GM21723 (cell line): ENCODE measurements around the gene AQP9.
"Not testable (repeated sequence)": the region's sequence is repeated elsewhere in the genome, so short reads cannot be mapped to it uniquely, and the experiment has no call there.

Source experiments
- ATAC-seq: cut with Tn5 transposase; IDR thresholded peaks from one replicate; pipeline ENCODE4 v1.9.1; 2021; ENCODE audit warnings: mild to moderate bottlenecking, moderate library complexity; ENCODE audit not compliant: unreplicated experiment

The AQP9 gene

DNA sequence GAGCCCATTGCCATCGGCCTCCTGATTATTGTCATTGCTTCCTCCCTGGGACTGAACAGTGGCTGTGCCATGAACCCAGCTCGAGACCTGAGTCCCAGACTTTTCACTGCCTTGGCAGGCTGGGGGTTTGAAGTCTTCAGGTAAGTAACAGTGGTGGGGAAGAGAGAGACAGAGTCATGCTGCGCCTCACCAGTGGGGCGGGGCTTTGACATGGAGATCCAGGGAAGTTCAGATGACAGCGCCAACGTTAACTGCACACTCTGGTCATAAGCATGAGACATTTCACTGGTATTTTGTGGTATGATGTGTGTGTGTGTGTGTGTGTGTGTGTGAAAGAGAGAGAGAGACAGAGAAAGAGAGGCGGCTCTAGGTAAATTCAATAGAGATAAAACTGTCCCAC is 41.0 kb downstream of the AQP9 start:
- ATAC-seq: no peak

DNA sequence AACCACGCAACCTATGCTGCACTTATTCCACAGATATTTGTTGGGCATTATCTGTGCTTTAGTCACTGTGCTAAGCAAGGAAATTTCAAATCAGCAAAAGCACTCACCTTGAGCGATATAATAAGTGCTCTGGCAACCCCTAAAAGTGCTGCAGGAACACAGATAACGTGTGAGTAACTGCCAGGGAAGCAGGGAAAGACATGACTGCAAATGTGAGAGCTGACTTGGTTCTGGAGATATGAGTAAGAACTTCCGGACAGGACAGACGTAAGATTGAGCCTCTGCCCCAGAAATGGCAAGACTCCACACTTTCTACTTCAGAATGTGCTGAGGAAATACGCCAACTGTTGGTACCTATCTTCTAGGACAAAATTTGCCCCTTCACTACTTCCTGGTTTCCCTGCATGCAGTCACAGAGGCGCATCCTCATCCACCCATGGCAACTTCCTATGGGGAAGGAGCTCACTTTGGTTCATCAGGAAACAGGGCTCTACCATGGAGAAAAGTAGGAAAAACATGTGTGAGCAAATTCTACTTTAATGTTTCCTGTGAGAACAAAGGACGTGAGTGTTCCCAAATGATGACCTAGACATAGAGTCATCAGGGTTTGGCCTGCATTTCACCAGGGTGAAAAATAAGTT is 41.7 kb downstream of the AQP9 start:
- no peak for ATAC-seq

DNA sequence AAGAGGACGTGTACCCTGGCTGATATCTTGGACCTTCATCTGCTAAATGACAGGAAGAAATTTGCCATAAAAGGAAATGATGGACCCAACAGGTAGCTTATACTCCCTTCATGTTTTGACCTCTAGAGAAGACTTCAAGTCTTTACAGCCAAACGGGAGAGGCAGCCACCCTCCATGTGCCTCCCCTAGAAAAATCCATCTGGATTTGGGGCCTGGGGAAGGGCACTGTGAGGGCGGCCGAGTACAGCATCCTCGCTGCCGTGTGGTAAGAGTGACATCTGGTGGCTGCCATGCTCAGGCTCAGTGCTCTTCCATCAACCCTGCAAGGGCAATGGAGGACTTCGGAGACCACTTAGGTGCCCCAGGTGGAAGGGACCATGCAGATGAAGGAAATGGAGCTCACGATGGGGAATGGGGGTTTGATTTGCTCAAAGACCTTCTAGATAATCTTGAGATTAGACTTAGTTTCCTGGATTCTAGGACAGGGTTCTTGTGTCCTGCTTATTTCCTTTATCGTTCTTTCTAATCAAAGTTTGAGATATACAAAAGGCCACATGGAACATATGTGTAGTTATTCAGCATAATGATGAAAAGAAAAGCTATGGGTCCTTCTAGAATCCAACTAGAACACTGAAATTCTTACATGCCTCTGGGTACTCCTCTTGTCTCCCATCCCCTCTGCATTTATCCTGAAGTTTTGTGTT is 44.4 kb downstream of the AQP9 start:
- ATAC-seq: no peak

DNA sequence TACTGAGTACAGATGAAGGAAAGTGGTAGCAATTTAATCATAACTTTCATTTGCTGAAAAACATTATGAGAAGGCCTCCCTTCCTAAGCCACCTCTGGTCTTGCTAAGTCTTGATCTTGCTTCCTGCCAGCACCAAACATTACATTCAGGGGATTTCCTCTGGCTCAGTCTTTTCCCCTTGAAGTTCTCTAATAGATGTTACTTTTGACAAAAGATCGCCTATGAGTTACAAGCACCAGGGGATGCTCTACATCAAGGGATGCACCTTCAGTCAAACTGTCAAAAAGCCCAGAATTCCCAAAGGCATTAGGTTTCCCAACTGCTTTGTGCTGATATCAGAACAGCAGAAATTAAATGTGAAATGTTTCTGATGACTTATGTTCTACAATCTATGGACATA is 47.3 kb downstream of the AQP9 start:
- ATAC-seq: no peak

DNA sequence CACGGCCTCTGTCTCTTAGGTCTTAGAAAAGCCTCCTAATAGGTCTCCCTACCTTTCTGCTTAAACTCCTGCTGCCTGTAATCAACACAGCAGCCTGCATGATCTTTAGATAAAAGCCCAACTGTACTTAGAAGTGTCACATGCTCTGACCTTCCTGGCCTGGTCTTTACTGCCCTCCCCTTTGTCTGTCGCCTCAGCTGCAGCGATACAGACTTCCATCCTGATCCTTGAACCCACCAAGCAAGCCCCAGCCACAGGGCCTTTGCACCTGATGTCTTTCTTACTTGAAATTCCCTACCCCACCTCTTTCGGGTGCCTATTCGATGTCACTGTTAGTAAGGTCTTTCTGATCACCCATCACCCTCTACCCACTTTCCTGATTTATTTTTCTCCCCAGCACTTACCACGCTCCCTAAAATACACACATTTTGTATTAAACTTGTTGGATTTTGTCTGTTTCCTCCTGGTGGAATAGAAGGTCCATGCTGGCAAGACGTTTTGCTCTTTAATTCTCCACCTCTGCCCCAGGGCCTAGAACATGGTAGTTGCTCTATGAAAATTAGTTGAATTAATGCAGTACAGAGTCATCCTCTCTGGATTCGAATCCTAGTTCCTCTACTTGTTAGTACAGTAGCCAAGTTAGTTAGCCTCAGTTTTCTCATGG is 51.1 kb downstream of the AQP9 start:
- ATAC-seq: no peak

DNA sequence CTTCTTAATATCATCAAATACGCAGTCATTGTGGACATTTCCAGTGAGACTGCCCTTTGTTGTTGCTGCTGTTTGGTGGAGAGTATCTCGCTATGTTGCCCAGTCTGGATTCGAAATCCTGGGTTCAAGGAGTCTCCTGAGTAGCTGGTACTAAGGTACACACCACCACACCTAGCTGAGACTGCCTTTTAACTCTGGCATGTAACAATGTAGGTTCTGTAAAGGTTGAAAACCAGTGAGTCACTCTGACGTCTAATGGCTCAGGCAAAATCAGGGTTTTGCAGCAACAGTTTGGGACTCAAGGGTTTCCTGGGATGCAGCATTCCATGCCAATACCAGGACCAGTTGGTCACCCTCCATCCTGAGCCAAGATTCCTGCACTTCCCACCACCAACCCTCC is 52.2 kb downstream of the AQP9 start:
- no peak for ATAC-seq

DNA sequence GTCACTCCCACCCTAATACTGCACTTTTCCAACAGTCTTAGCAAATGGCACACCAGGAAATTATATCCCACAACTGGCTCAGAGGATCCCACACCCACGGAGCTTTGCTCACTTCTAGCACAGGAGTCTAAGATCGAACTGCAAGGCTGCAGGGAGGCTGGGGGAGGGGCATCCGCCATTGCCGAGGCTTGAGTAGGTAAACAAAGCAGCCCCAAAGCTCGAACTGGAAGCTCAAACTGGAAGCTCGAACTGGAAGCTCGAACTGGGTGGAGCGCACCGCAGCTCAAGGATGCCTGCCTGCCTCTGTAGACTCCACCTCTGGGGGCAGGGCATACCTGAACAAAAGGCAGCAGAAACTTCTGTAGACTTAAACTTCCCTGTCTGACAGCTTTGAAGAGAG is 55.5 kb downstream of the AQP9 start:
- not testable (repeated sequence) for ATAC-seq

DNA sequence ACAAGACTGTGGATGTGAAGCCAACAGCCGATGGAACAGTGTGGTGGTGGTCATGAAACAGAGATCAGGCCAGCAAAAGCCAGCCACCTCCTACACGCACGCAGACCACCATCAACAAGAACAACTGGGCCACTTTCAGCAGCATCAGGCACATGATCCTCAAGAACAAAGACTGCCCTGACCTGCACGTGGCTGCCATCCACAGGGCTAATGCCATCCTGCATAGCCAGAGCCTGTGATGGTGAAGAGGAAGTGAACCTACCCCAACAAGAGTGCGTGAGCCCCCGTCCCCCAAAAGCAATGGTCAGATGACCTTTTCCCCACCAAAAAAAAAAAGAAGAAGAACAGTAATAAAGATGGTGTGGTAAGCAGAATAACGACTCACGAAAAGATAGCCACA is 62.6 kb downstream of the AQP9 start:
- ATAC-seq: no peak

DNA sequence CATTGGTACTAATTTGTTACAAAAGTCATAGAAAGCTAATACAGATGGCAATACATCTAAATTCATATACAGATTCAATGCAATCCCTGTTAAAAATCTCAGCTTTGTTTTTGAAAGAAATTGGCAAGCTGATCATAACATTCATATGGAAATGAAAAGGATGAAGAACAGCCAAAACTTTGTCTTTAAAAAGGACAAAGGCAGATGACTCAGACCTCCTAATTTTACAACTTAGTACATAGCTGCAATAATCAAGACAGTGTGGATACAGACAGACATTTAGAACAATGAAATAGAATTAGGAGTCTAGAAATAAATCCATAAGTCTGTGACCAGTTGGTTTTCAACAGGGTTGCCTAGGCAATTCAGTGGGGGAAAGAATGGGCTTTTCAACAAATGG is 63.3 kb downstream of the AQP9 start:
- ATAC-seq: no peak

DNA sequence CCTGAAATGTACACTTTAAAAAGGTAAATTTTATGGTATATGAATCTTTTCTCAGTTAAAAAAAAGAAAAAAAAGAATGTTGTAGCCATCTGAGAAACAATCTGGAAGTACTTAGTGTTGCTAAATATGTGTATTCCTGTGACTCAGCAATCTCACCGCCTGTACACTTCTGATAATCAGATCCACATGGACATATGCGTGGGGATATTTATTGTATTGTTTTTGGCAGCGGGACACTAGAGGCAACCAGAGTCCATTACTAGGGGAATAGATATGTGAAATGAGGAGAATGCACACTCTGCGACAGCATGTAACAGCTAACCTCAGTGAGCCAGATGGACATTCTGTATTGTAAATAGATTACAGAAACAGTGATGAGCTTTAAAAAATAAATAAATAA is 65.4 kb downstream of the AQP9 start:
- no peak for ATAC-seq

DNA sequence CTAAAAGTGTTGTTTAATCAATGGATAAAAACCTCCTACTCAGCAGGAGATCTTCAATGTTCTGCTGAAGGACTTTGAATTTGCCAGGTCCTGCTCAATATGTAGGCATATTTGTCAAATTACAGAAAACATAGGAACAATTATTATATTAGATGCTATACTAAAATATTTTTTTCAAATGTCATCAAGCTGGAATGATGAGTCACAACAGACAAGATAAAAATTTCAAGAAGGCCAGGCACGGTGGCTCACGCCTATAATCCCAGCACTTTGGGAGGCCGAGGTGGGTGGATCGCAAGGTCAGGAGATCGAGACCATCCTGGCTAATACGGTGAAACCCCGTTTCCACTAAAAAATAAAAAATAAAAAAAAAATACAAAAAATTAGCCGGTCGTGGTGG is 68.0 kb downstream of the AQP9 start:
- ATAC-seq: no peak

DNA sequence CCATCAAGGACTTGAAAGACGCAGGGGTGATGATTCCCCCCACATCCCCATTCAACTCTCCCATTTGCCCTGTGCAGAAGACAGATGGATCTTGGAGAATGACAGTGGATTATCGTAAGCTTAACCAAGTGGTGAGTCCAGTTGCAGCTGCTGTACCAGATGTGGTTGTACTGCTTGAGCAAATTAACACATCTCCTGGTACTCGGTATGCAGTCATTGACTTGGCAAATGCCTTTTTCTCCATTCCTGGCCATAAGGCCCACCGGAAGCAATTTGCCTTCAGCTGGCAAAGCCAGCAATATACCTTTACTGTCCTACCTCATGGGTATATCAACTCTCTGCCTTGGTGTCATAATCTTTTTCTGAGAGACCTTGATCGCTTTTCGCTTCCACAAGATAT is 70.0 kb downstream of the AQP9 start:
- ATAC-seq: not testable (repeated sequence)

DNA sequence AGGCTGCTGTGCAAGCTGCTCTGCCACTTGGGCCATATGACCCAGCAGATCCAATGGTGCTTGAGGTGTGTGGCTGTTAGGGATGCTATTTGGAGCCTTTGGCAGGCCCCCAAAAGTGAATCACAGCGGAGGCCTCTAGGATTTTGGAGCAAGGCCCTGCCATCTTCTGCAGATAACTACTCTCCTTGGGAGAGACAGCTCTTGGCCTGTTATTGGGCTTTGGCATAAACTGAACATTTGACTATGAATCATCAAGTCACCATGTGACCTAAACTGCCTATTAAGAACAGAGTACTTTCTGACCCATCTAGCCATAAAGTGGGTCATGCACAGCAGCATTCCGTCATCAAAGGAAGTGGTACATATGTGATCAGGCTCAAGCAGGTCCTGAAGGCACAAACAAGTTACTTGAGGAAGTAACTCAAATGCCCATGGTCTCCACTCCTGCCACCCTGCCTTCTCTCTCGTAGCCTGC is 70.9 kb downstream of the AQP9 start:
- ATAC-seq: not testable (repeated sequence)

DNA sequence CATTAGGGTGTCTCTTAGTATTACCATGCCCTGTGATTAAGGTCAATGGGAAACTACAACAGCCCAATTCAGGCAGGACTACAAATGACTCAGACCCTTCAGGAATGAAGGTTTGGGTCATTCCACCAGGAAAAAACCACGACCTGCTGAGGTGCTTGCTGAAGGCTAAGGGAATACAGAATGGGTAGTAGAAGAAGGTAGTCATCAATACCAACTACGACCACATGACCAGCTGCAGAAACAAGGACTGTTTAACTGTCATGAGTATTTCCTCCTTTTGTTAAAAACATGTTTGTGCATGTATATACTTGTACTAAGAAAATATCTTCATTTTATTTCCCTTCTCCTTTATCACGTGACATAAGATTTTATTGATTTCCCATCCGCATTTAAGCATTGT is 71.8 kb downstream of the AQP9 start:
- not testable (repeated sequence) for ATAC-seq

DNA sequence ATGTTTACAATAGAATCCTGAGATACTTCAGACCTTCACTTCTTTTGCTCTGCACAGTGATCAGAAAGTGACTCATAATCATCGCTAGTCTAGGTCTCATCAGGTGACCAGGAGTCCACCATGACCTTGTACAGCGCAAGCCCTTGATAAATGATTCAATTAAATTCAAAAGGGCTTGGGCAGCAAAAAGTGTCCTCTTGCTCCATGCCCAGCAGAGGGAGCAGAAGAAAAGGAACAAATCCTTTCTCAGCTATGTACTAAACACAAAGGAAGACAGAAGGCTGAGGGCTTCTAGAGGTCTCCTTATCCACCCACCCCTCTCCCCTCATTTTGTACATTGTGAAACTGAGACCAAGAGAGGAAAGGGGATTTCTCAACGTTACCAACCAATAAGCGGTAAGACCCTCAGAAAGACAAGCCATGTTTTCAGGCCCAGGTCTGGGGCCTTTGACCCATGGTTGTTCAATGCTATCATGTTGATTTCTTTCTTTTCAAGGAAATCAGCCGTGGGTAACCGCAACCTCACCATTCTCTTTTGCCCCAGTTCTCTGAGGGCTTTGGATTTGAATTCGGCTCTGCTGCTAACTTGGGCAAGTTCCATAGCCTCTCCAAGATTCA is 74.8 kb downstream of the AQP9 start:
- ATAC-seq: no peak

DNA sequence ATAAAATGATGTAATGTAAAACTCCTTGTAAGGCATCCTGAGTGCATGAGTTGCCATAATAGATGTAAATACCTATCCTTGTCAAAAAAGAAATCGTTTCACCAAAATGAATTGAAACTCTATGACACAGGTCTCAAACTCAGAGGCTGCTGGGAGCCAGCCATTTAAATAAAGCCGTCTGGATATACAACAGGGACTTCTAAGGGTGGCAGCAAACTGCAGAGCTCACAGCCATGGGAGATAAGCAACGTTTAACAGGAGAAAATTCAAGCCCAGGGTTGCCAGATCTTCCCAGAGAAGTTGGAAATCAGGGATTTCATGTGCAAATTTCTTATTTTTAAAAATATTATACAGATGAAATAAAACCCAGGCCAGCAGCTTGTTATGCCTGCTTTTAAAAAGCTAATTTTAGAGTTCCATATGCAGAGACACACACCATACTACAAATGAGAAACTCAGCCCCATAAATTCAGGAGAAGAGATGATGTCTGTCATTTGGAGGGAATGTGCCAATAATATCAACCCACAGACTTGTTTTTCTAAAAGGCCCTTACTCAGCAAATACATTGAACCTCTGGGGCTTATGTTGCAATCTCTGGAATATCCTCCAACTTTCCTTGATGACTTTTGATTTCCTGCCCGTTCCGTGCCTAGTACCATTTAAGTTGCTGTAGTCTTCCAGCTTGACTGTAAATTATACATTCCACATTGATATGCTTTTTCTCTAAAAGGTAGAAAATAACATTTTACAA is 75.6 kb downstream of the AQP9 start:
- ATAC-seq: no peak

DNA sequence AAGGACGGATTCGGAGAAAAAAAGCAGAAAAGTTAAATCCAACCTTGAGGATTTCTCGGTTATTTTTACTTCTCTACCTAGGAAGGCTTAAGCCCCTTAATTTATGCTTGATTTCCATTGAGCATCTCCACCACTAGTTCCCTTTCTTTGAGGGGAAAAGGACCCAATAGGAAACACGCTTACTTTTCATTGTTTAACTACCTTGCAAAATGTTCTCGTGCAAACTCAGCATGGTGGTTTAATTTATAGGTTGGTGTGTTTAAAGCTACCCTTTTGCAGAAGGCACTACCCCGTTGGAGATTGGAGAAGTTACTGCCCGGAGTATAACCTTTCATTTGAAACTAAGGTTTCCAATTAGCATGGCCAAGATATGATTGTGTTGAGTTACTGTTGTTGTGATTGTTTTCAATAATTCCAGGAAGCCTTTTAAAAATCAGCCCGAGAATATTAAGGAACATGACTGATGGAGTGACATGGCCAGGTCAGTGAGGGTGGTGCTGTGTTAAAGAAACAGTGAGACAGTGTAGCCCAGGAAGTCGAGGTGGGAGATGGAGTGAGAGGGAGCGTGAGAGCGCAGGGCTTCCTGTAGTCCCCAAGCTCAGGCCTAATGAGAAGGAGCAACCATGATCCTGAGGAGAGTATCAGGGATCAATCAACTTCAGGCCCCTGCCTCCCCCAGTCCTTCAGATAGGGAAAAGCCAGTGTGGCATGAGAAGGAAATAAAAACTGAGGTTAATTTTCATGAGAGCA is 76.6 kb downstream of the AQP9 start:
- ATAC-seq: no peak

DNA sequence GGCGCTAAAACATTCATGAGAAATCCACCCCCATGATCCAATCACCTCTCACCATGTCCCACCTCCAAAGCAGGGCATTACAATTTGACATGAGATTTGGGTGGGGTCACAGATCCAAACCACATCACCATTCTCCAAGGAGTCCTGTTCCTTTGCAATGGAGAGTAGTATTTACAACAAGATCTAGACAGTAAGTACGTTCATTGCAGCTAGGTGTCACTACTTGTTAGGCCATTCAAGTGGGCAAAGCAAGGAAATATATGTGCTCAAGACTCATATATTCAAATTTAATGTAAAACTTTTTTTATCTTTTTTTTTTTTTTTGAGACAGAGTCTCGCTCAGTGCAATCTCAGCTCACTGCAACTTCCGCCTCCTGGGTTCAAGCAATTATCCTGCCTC is 79.3 kb downstream of the AQP9 start:
- no peak for ATAC-seq

DNA sequence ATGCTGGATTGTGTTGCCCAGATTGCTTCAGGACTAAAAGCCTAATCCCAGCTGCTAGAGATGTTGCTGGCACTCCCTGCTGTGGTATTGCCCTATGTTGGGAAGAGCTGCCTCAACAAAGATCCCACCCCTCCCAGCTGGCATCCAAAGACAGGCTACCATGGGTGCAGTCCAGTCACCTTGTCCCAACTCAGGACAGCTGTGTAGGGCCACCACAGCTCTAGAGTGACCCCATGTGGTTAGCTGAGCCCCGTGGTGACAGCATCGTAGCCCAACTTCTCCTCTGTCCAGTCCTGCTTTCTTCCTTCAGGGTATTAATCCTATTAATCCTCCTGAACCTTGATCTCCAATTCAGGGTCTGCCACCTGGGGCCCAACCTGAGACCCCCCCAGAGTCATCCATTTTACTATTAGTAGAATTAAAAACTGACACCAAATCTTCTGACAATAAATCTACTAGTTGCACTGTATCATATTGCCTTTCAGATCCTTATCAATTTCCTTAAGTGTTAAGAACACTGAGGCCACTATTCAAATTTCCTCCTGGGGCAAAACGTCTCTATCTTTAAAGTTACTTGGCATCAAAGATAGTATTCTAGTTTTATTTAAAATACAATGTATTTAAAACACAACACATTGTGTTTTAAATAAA is 83.5 kb downstream of the AQP9 start:
- ATAC-seq: no peak

DNA sequence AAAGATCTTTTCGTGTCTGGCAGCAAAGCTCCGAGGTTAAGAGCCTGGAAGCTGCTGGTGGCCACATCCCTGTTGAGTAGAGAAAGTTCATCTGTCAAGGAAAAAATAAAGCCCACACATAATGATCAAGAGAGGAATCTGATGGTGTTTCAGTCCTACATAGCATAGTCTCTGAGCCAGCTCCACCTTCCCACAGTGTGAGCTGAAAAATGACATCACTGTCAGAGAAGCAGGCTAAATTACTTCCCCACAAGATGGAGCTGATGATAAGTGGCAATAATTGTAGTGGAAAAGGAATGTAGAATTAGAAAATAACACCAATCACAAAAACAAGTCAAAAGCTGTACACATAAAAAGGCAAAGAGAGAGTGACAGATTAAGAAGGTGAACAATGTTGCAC is 84.5 kb downstream of the AQP9 start:
- no peak for ATAC-seq
